Breast epithelium (tissue), 4 donors: ENCODE data around the gene BTLA. TPM values are rescaled to one million over a fixed set of nuclear protein-coding genes. Genes with fewer than 3 reads are reported as not detected.
"Not testable (repeated sequence)": the region's sequence is repeated elsewhere in the genome, so short reads cannot be mapped to it uniquely, and the experiment has no call there.

ENCODE experiments used
- DNase-seq, 2 donors: peaks; one replicate each; pipeline ENCODE4 v3.0.0-alpha.2; 2019; ENCODE audit warnings: low spot score in 2 of 2
- H3K27ac ChIP-seq, 2 donors: fragments of 200-600 bp; sonication (generic) in 1 of 2; one replicate each; pipeline ENCODE4 v1.5.1; 2016 to 2019; ENCODE audit warnings: mild to moderate bottlenecking in 1 of 2
- H3K27me3 ChIP-seq, 2 donors: fragments of 200-600 bp; sonication (generic) in 1 of 2; one replicate each; pipeline versions ENCODE4 v1.5.1 to v1.6.0; 2017 to 2019; ENCODE audit warnings: control low read depth in 1 of 2, mild to moderate bottlenecking in 1 of 2
- H3K36me3 ChIP-seq: fragments of 200-600 bp; one replicate; pipeline ENCODE4 v1.5.1; 2019
- H3K4me1 ChIP-seq, 2 donors: fragments of 200-600 bp; sonication (generic); one replicate each; pipeline ENCODE4 v1.5.1; 2016 to 2019; ENCODE audit warnings: control low read depth in 1 of 2
- H3K4me3 ChIP-seq, 3 donors: fragments of 200-600 bp; sonication (generic); 1 replicate in 2 of 3; 2 replicates in 1 of 3; pipeline ENCODE4 v1.5.1; 2016 to 2019; ENCODE audit warnings: mild to moderate bottlenecking in 3 of 3, moderate library complexity in 2 of 3
- H3K9me3 ChIP-seq, 2 donors: fragments of 200-600 bp; sonication (generic) in 1 of 2; one replicate each; pipeline ENCODE4 v1.5.1; 2016 to 2019; ENCODE audit warnings: control low read depth in 1 of 2
- CTCF ChIP-seq, 3 donors: fragments of 450-650 bp; IDR thresholded peaks; one replicate each; pipeline ENCODE4 v1.5.1; 2016 to 2017; ENCODE audit warnings: antibody characterized with exemption in 3 of 3, mild to moderate bottlenecking in 3 of 3, moderate library complexity in 3 of 3
- POLR2A ChIP-seq: fragments of 450-650 bp; IDR thresholded peaks from one replicate; pipeline ENCODE4 v1.6.1; 2016; ENCODE audit warnings: antibody characterized with exemption, mild to moderate bottlenecking, moderate library complexity
- POLR2AphosphoS5 ChIP-seq, 3 donors: sonication (generic); formaldehyde crosslinking; IDR thresholded peaks; one replicate each; pipeline ENCODE4 v1.6.1; 2017; ENCODE audit warnings: antibody characterized with exemption in 3 of 3
- intact Hi-C: fragments of 100-400 bp; cut with DNase I; formaldehyde crosslinking; loops from one replicate; pipeline ENCODE4 v1.15.1; 2023; ENCODE audit warnings: low total_unique reads
- total RNA-seq, 3 donors: library from RNA; depleted of rRNA; stranded (reverse); fragments of >200 nt; gene quantifications; one replicate each; pipeline ENCODE4 v1.1.0, GENCODE V29; 2016

BTLA gene
- total RNA-seq, 3 donors from 2014 or later: 0.80 to 1.5 (median 0.98) TPM

GRCh38 chr3:112500621-112501020, 1.3 kb upstream of the BTLA start:
- Histone ChIP-seq H3K27me3 (no peaks in the 10 kb centered on the region), H3K27ac (no peak overlapping the region), H3K36me3 (no peaks in the 10 kb centered on the region), H3K4me1 (no peaks in the 10 kb centered on the region), H3K4me3 (no peak overlapping the region), H3K9me3 (no peaks in the 10 kb centered on the region)
- TF ChIP-seq POLR2AphosphoS5 (IDR thresholded peaks at IDR 0.05) (no peak), CTCF (IDR thresholded peaks at IDR 0.05) (no peak)
- intact Hi-C loops: no loop called here
- no peak for DNase-seq

GRCh38 chr3:112497897-112498548, 1.2 kb downstream of the BTLA start:
- TF ChIP-seq POLR2AphosphoS5 (IDR thresholded peaks at IDR 0.05): no peak
- intact Hi-C loops: no loop called here
- DNase-seq: no peak
- Histone ChIP-seq H3K4me1 (no peaks in the 10 kb centered on the region), H3K36me3 (no peaks in the 10 kb centered on the region), H3K4me3 (no peak overlapping the region), H3K27ac (no peak overlapping the region), H3K27me3 (no peaks in the 10 kb centered on the region), H3K9me3 (no peaks in the 10 kb centered on the region)

GRCh38 chr3:112496366-112497067, 2.8 kb downstream of the BTLA start:
- Histone ChIP-seq H3K9me3 (no peaks in the 10 kb centered on the region), H3K36me3 (no peaks in the 10 kb centered on the region), H3K4me3 (no peak overlapping the region), H3K27me3 (no peaks in the 10 kb centered on the region), H3K27ac (no peak overlapping the region), H3K4me1 (no peaks in the 10 kb centered on the region)
- intact Hi-C loops: no loop called here
- TF ChIP-seq POLR2A (no peak), POLR2AphosphoS5 (IDR thresholded peaks at IDR 0.05) (no peak), CTCF (IDR thresholded peaks at IDR 0.05) (no peak)
- DNase-seq: no peak

- H3K9me3 ChIP-seq, H3K27ac ChIP-seq, H3K27me3 ChIP-seq, H3K4me1 ChIP-seq, intact Hi-C loops, H3K36me3 ChIP-seq, DNase-seq, H3K4me3 ChIP-seq: not testable (repeated sequence)
Measured at GRCh38 chr3:112494448-112494767, 4.9 kb downstream of the BTLA start.

GRCh38 chr3:112492124-112492523, 7.1 kb downstream of the BTLA start:
- intact Hi-C loops: no loop called here

More at GRCh38 chr3:112492124-112492523, 7.1 kb downstream of the BTLA start:
- Histone ChIP-seq H3K36me3 (no peaks in the 10 kb centered on the region), H3K4me1 (no peaks in the 10 kb centered on the region), H3K27me3 (no peaks in the 10 kb centered on the region), H3K9me3 (no peaks in the 10 kb centered on the region), H3K4me3 (no peak overlapping the region), H3K27ac (no peak overlapping the region)
- no peak for TF ChIP-seq CTCF (IDR thresholded peaks at IDR 0.05)
- no peak for TF ChIP-seq POLR2AphosphoS5 (IDR thresholded peaks at IDR 0.05)
- TF ChIP-seq POLR2A: no peak
- DNase-seq: no peak
